Mesendoderm (in vitro differentiated cells): ENCODE measurements around the gene RSU1.

Source experiments
- DNase-seq: peaks from one replicate; pipeline ENCODE4 v3.0.0; 2013
- H2AK5ac ChIP-seq: 2 replicates; pipeline ENCODE4 v1.6.1; 2013; ENCODE audit warnings: low read length, inconsistent platforms
- H2BK120ac ChIP-seq: 2 replicates; pipeline ENCODE4 v1.6.1; 2013; ENCODE audit warnings: low read depth, mild to moderate bottlenecking, low read length, moderate library complexity, mixed read lengths
- H2BK15ac ChIP-seq: replicated peaks from 2 replicates; pipeline ENCODE4 v1.6.1; 2013; ENCODE audit warnings: low read depth, mild to moderate bottlenecking, moderate library complexity
- H2BK5ac ChIP-seq: 2 replicates; pipeline ENCODE4 v1.6.1; 2013; ENCODE audit warnings: low read length, inconsistent platforms
- H3K18ac ChIP-seq: 2 replicates; pipeline ENCODE4 v1.6.1; 2013; ENCODE audit warnings: mild to moderate bottlenecking, low read length, mixed read lengths
- H3K23ac ChIP-seq: one replicate; pipeline ENCODE4 v1.6.1; 2013; ENCODE audit warnings: low read length
- H3K27ac ChIP-seq: 2 replicates; pipeline ENCODE4 v1.5.1; 2013; ENCODE audit warnings: low read depth, mild to moderate bottlenecking, inconsistent platforms, low read length, moderate library complexity
- H3K27me3 ChIP-seq: 2 replicates; pipeline ENCODE4 v1.6.1; 2013; ENCODE audit warnings: low read length, control low read depth, mild to moderate bottlenecking, inconsistent platforms; ENCODE audit not compliant: insufficient read depth, poor library complexity
- H3K36me3 ChIP-seq: 2 replicates; pipeline ENCODE4 v1.6.1; 2013; ENCODE audit warnings: low read length, inconsistent platforms; ENCODE audit not compliant: control insufficient read depth, insufficient read depth
- H3K4ac ChIP-seq: one replicate; pipeline ENCODE4 v1.6.1; 2013; ENCODE audit warnings: low read depth, mild to moderate bottlenecking, low read length, moderate library complexity
- H3K4me1 ChIP-seq: 2 replicates; pipeline ENCODE4 v1.6.1; 2013; ENCODE audit warnings: low read depth, low read length, inconsistent platforms; ENCODE audit not compliant: control insufficient read depth
- H3K4me2 ChIP-seq: 2 replicates; pipeline ENCODE4 v1.6.1; 2013; ENCODE audit warnings: low read length
- H3K4me3 ChIP-seq: 2 replicates; pipeline ENCODE4 v1.5.1; 2013; ENCODE audit warnings: mild to moderate bottlenecking, low read length
- H3K56ac ChIP-seq: one replicate; pipeline ENCODE4 v1.6.1; 2013; ENCODE audit warnings: low read length
- H3K79me1 ChIP-seq: 2 replicates; pipeline ENCODE4 v1.6.1; 2013; ENCODE audit warnings: low read length, inconsistent platforms
- H3K79me2 ChIP-seq: 2 replicates; pipeline ENCODE4 v1.6.1; 2013; ENCODE audit warnings: mild to moderate bottlenecking, low read length; ENCODE audit not compliant: control insufficient read depth, insufficient read depth
- H3K9ac ChIP-seq: 2 replicates; pipeline ENCODE4 v1.6.1; 2013; ENCODE audit warnings: low read length, inconsistent platforms
- H4K5ac ChIP-seq: one replicate; pipeline ENCODE4 v1.6.1; 2013; ENCODE audit warnings: low read length
- H4K8ac ChIP-seq: one replicate; pipeline ENCODE4 v1.6.1; 2013; ENCODE audit warnings: low read depth, mild to moderate bottlenecking, control low read depth, low read length, moderate library complexity
- WGBS: extraction: QIAGEN DNeasy Blood & Tissue Kit; methylation state at CpG from one replicate; pipeline ENCODE4 v1.1.7; 2013; ENCODE audit warnings: low lambda C conversion rate, missing lambda C conversion rate; ENCODE audit not compliant: insufficient coverage; ENCODE audit errors: extremely low coverage; 5-methylcytosine and 5-hydroxymethylcytosine counted together

RSU1 gene

DNA sequence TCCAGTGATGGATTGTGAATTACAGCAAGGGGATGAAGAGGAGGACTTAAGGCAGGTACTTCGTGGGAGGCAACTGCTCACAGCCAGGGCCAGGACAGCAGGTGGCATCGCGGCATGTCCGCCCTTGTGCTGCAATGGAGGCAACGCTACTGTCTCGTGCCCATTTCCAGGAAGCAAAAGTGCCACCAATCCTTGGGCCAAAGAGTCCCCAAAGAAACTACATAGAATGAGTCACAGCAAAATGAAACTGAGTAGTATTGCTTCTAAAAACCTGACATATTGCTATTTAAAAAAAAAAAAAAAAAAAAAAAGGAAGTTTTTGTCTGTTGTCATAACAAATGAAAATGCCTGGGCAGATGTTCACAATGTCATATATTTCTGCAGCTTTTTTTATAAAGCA, 46.6 kb downstream of the RSU1 start:
- H2AK5ac ChIP-seq, result no peak overlapping the region
- no CpG with 5 or more reads among the region's 6 CpGs for WGBS

DNA sequence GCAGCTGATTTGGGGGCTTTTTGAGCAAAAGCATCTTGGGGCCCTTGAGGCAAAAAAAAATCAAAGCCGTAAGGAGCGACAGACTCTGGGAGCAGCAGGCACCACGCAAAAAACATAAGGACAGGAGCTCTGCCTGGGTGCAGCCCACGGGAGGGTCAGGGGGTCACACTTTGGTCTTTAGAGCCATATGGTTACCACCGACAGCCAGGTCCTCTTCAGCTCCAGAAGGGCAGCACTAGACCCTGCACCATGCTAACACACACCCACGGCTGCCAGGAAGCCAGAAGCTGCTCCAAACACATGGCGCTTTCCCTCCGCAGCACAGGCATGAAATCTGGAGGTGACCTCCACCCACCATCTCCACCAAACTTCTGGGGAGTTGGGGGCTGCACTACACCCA, 47.1 kb downstream of the RSU1 start:
- Histone ChIP-seq H2BK120ac (no peak overlapping the region), H4K8ac (no peak overlapping the region), H3K23ac (no peak overlapping the region), H3K79me2 (no peaks in the 10 kb centered on the region), H3K4me2 (no peak overlapping the region), H3K79me1 (no peaks in the 10 kb centered on the region), H3K4me3 (no peak overlapping the region), H2BK15ac (no peak overlapping the region), H3K36me3 (no peaks in the 10 kb centered on the region), H3K4ac (no peak overlapping the region), H3K4me1 (no peaks in the 10 kb centered on the region), H3K27ac (no peak overlapping the region), H2AK5ac (no peak overlapping the region), H2BK5ac (no peak overlapping the region), H3K9ac (no peak overlapping the region), H3K56ac (no peak overlapping the region), H3K18ac (no peak overlapping the region), H4K5ac (no peak overlapping the region), H3K27me3 (no peaks in the 10 kb centered on the region)
- DNase-seq, result no peak
- no CpG with 5 or more reads among the region's 8 CpGs for WGBS

More for the DNA sequence above, 46.6 kb downstream of the RSU1 start:
- H2BK120ac ChIP-seq, result no peak overlapping the region
- no peak overlapping the region for H2BK15ac ChIP-seq
- no peaks in the 10 kb centered on the region for H3K79me2 ChIP-seq
- no peak overlapping the region for H3K4me2 ChIP-seq
- no peak overlapping the region for H3K56ac ChIP-seq
- H3K27ac ChIP-seq, result no peak overlapping the region
- H3K9ac ChIP-seq, result no peak overlapping the region
- no peak overlapping the region for H4K8ac ChIP-seq
- H2BK5ac ChIP-seq, result no peak overlapping the region
- no peak overlapping the region for H4K5ac ChIP-seq
- no peak overlapping the region for H3K18ac ChIP-seq
- no peaks in the 10 kb centered on the region for H3K27me3 ChIP-seq
- no peaks in the 10 kb centered on the region for H3K4me1 ChIP-seq
- DNase-seq, result no peak
- no peaks in the 10 kb centered on the region for H3K79me1 ChIP-seq
- H3K36me3 ChIP-seq, result no peaks in the 10 kb centered on the region
- no peak overlapping the region for H3K23ac ChIP-seq
- no peak overlapping the region for H3K4ac ChIP-seq
- H3K4me3 ChIP-seq, result no peak overlapping the region

- WGBS, result no CpG with 5 or more reads among the region's 7 CpGs
These were observed 47.9 kb downstream of the RSU1 start for GRCh38 chr10:16769331-16769730.

DNA sequence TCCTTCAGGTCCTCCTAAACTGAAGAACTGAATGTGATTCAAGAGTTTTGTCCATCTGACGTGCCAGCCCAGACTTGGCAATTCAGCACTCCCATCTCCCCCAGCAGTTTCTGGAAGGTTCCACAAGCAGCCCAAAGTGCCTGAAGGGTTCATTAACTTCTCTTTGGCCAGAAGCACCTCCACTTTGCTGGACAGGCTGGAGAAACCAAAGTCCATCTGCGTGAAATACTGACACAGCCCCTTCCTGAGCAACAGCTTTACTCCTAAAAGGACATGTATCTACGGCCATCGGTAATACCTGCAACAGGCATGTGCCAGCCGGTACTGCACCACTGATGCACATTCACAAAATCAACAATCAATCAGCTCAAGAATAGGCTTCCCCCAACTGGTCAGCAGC, 48.5 kb downstream of the RSU1 start:
- Histone ChIP-seq H3K56ac (no peak overlapping the region), H3K4me2 (no peak overlapping the region), H3K9ac (no peak overlapping the region), H2BK15ac (no peak overlapping the region), H4K8ac (no peak overlapping the region), H4K5ac (no peak overlapping the region), H3K18ac (no peak overlapping the region), H3K79me1 (no peaks in the 10 kb centered on the region), H3K23ac (no peak overlapping the region), H3K27ac (no peak overlapping the region), H3K4me3 (no peak overlapping the region), H2AK5ac (no peak overlapping the region), H3K27me3 (no peaks in the 10 kb centered on the region), H3K4ac (no peak overlapping the region), H2BK5ac (no peak overlapping the region), H3K4me1 (no peaks in the 10 kb centered on the region), H3K36me3 (no peaks in the 10 kb centered on the region), H2BK120ac (no peak overlapping the region), H3K79me2 (no peaks in the 10 kb centered on the region)
- WGBS, result no CpG with 5 or more reads among the region's 5 CpGs
- no peak for DNase-seq

More at GRCh38 chr10:16769331-16769730, 47.9 kb downstream of the RSU1 start:
- Histone ChIP-seq H4K5ac (no peak overlapping the region), H3K56ac (no peak overlapping the region), H3K79me1 (no peaks in the 10 kb centered on the region), H3K4me3 (no peak overlapping the region), H3K4ac (no peak overlapping the region), H3K27me3 (no peaks in the 10 kb centered on the region), H2BK5ac (no peak overlapping the region), H2BK120ac (no peak overlapping the region), H3K79me2 (no peaks in the 10 kb centered on the region), H2AK5ac (no peak overlapping the region), H3K18ac (no peak overlapping the region), H3K23ac (no peak overlapping the region), H3K36me3 (no peaks in the 10 kb centered on the region), H4K8ac (no peak overlapping the region), H2BK15ac (no peak overlapping the region), H3K9ac (no peak overlapping the region), H3K4me2 (no peak overlapping the region), H3K27ac (no peak overlapping the region), H3K4me1 (no peaks in the 10 kb centered on the region)
- no peak for DNase-seq

DNA sequence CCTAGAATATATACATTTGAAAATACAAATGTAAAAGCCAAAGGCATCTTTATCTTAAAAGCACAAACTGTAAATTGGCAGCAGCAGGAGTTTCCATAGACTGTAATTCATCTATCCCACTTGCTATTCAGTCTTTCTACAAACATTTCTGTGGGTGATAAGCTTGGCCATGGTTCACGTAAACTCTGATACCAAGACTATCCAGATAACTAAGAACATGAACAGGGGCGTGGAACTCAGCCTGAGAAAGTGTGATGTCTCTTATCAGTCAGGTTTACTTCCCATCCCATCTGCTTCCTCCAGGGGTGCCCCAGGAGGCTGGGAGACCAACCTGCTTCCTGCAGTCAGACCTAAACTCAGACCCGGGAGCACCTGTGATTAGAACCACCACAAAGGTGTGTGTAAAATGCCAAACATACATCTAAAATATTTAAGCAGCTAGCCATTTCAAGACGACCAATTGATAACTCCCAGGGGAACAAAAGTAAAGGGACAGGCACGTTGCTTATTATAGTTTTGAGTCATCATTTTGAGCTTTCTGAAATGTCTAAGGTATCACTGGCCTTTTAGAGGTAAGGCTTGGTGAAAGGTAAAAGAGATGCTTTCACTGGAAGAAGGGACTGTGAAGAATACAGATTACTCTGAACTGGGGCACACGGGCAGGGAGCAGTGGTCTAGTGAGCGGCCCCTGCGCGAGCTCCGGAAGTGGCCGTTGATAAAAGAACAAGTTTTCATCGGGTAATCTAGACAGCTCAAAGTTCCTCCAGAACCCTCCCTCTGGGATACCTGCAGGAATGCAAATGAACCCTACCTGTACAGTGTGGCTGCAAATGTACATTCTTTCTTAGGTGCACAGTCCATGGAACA, 51.5 kb downstream of the RSU1 start:
- no peaks in the 10 kb centered on the region for H3K36me3 ChIP-seq
- H3K27me3 ChIP-seq, result no peaks in the 10 kb centered on the region
- no peak overlapping the region for H3K4ac ChIP-seq
- H3K4me2 ChIP-seq, result no peak overlapping the region
- no peak overlapping the region for H3K27ac ChIP-seq
- H3K4me1 ChIP-seq, result peaks cover 2% of the 10 kb centered on the region
- no peak overlapping the region for H2BK120ac ChIP-seq
- H3K79me2 ChIP-seq, result no peaks in the 10 kb centered on the region
- no peak overlapping the region for H3K56ac ChIP-seq
- H3K4me3 ChIP-seq, result no peak overlapping the region
- no peak overlapping the region for H4K5ac ChIP-seq
- H3K18ac ChIP-seq, result no peak overlapping the region
- peak; percentile 78 for DNase-seq
- no peak overlapping the region for H4K8ac ChIP-seq
- no peak overlapping the region for H2BK5ac ChIP-seq
- H3K9ac ChIP-seq, result no peak overlapping the region
- WGBS, result no CpG with 5 or more reads among the region's 12 CpGs
- H2BK15ac ChIP-seq, result no peak overlapping the region
- H3K79me1 ChIP-seq, result no peaks in the 10 kb centered on the region
- H2AK5ac ChIP-seq, result no peak overlapping the region
- no peak overlapping the region for H3K23ac ChIP-seq

- Histone ChIP-seq H4K8ac (no peak overlapping the region), H2BK5ac (no peak overlapping the region), H2AK5ac (no peak overlapping the region), H3K27ac (no peak overlapping the region), H3K79me1 (no peaks in the 10 kb centered on the region), H3K27me3 (no peaks in the 10 kb centered on the region), H3K23ac (no peak overlapping the region), H3K4me2 (no peak overlapping the region), H3K9ac (no peak overlapping the region), H2BK15ac (no peak overlapping the region), H3K56ac (no peak overlapping the region), H2BK120ac (no peak overlapping the region), H4K5ac (no peak overlapping the region), H3K4me3 (no peak overlapping the region), H3K36me3 (no peaks in the 10 kb centered on the region), H3K79me2 (no peaks in the 10 kb centered on the region), H3K4ac (no peak overlapping the region), H3K18ac (no peak overlapping the region), H3K4me1 (peaks cover 2% of the 10 kb centered on the region)
- DNase-seq, result no peak
- no CpG with 5 or more reads among the region's 8 CpGs for WGBS
These were observed 55.9 kb downstream of the RSU1 start for GRCh38 chr10:16761300-16761699.
